Skeletal muscle tissue (tissue), 4 donors: ENCODE measurements around the gene WDR38. TPM values are rescaled to one million over a fixed set of nuclear protein-coding genes. Genes with fewer than 3 reads are reported as not detected.
A peak's percentile ranks its signal among the peaks of the same experiment; 100 is the strongest.

Source experiments
- H3K27ac ChIP-seq: one replicate; pipeline ENCODE4 v1.7.0; 2013; ENCODE audit warnings: mild to moderate bottlenecking, low read depth, low read length, inconsistent platforms
- H3K27me3 ChIP-seq, 3 donors: one replicate each; pipeline ENCODE4 v1.7.0; 2013; ENCODE audit warnings: low read length in 3 of 3; ENCODE audit not compliant: control insufficient read depth in 3 of 3, insufficient read depth in 3 of 3
- H3K36me3 ChIP-seq, 3 donors: one replicate each; pipeline ENCODE4 v1.7.0; 2013; ENCODE audit warnings: low read length in 3 of 3; ENCODE audit not compliant: control insufficient read depth in 3 of 3, insufficient read depth in 3 of 3
- H3K4me1 ChIP-seq, 3 donors: one replicate each; pipeline ENCODE4 v1.7.0; 2013; ENCODE audit warnings: low read length in 3 of 3, mild to moderate bottlenecking in 3 of 3; ENCODE audit not compliant: control insufficient read depth in 3 of 3, insufficient read depth in 3 of 3
- H3K4me3 ChIP-seq, 3 donors: one replicate each; pipeline ENCODE4 v1.7.0; 2013; ENCODE audit warnings: low read length in 3 of 3
- H3K9ac ChIP-seq, 3 donors: one replicate each; pipeline ENCODE4 v1.7.0; 2013; ENCODE audit warnings: low read length in 3 of 3, mild to moderate bottlenecking in 3 of 3, moderate library complexity in 2 of 3, low read depth in 1 of 3
- H3K9me3 ChIP-seq, 3 donors: one replicate each; pipeline ENCODE4 v1.7.0; 2013; ENCODE audit warnings: low read length in 3 of 3; ENCODE audit not compliant: control insufficient read depth in 3 of 3
- total RNA-seq: library from RNA; depleted of rRNA; stranded (reverse); fragments of >200 nt; gene quantifications from one replicate; pipeline ENCODE4 v1.2.3, GENCODE V29; 2014
- donor health status: Osteomylitis.

Gene WDR38
- total RNA-seq, 1 donor from 2014 or later = not detected

DNA sequence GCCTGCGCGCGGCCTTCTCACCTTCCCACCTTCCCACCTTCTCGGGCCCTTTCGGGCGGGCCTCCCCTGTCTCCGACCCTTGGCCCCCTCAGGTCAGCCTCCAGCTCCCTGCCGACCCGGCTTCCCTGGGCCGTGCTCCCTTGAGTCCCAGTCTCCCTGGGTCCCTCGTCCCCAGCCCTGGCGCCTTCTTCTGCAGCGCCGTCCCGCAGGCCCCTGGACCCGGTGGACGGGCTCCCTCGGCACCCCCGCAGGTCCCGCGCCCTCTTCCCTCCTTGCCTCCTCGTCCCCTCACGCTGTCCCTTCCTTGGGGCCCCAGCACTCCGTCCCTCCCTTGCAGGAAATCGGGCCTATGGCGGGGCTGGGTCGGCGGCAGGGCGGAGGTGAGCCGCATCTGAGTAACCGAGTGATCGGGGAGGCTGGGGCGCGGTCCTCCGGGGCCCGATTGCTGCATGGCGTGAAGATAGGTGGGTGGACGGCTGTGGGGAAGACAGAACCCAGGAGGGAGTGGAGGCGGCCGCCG is 16.3 kb downstream of the WDR38 start:
- H3K4me1 ChIP-seq = peaks cover 44 to 65% (median 50%) of the 10 kb centered on the region in 3 donors
- peaks cover 4 to 8% (median 7%) of the 10 kb centered on the region in 3 donors for H3K36me3 ChIP-seq
- H3K27ac ChIP-seq = peak overlapping the region; percentile 94
- H3K9me3 ChIP-seq = no peaks in the 10 kb centered on the region
- peak overlapping the region; percentile 87 to 99 (median 90) for H3K9ac ChIP-seq
- H3K4me3 ChIP-seq = peak overlapping the region; percentile 73 to 96 (median 92)
- H3K27me3 ChIP-seq = no peaks in the 10 kb centered on the region

DNA sequence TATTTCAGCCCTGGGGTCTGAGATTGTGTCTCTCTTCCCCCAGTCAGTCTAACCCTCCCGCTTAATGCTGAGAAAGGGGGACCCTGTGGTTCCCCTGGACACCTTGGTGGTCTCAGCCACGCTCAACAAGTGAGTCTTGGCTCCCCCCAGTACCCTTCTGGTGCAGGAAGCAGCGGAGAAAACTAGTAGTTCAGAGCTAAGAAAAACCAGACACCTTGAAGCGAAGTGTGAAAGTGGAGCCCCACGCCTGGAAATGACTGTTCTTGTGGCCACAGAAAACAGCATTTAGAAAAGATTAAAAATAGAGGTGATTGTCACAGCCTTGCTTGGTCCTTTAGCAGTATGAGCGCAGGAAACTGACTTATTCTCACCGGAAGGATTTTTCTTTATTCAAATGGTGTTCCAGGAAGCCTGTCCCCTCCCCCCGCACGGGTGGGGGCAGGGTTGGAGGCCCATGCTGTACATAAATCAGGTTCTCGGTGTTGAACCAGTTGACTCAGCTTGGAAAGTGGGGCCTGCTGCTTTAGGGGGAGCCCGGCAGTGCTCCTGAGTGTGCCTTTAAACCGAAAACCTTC is 16.8 kb downstream of the WDR38 start:
- peak overlapping the region; percentile 73 to 96 (median 92) for H3K4me3 ChIP-seq
- H3K9ac ChIP-seq = peak overlapping the region; percentile 87 to 99 (median 90)
- H3K27me3 ChIP-seq = no peaks in the 10 kb centered on the region
- no peaks in the 10 kb centered on the region for H3K9me3 ChIP-seq
- H3K36me3 ChIP-seq = peaks cover 8 to 12% (median 11%) of the 10 kb centered on the region in 3 donors
- peak overlapping the region; percentile 94 for H3K27ac ChIP-seq
- peaks cover 44 to 65% (median 50%) of the 10 kb centered on the region in 3 donors for H3K4me1 ChIP-seq

- no peaks in the 10 kb centered on the region for H3K9me3 ChIP-seq
- peak overlapping the region; percentile 73 to 96 (median 92) for H3K4me3 ChIP-seq
- peak overlapping the region; percentile 94 for H3K27ac ChIP-seq
- H3K36me3 ChIP-seq = peaks cover 14 to 19% (median 18%) of the 10 kb centered on the region in 3 donors
- peaks cover 44 to 65% (median 50%) of the 10 kb centered on the region in 3 donors for H3K4me1 ChIP-seq
- H3K27me3 ChIP-seq = no peaks in the 10 kb centered on the region
- peak overlapping the region; percentile 80 to 99 (median 90) for H3K9ac ChIP-seq
These were observed 17.5 kb downstream of the WDR38 start for GRCh38 chr9:124870723-124871122.

DNA sequence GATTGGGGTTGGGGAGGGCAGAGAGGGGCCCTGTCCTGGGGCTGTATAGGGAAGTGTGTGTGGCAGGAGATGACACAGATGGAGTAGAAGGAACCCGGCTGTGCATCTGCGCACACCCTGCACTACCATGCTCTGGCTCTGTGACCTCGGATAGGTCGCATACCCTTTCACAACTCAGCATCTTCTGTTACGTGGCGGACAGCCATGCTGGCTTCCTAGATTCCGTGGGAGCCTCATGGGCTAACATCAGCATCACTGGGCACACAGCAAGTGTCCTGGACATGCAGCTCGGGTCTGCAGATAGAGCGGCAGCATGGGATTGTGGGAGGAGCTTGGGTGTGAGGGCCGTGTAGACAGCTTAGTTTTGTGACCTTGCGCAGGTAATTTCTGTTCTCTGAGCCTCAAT is 17.9 kb downstream of the WDR38 start:
- Histone ChIP-seq H3K36me3 (peaks cover 17 to 22% (median 21%) of the 10 kb centered on the region in 3 donors), H3K27me3 (no peaks in the 10 kb centered on the region), H3K4me1 (peaks cover 44 to 65% (median 50%) of the 10 kb centered on the region in 3 donors), H3K9me3 (no peaks in the 10 kb centered on the region), H3K27ac (peak overlapping the region; percentile 94), H3K4me3 (peak overlapping the region in 1 of 3 donors; percentile 29), H3K9ac (peak overlapping the region; percentile 80 to 99 (median 90))

DNA sequence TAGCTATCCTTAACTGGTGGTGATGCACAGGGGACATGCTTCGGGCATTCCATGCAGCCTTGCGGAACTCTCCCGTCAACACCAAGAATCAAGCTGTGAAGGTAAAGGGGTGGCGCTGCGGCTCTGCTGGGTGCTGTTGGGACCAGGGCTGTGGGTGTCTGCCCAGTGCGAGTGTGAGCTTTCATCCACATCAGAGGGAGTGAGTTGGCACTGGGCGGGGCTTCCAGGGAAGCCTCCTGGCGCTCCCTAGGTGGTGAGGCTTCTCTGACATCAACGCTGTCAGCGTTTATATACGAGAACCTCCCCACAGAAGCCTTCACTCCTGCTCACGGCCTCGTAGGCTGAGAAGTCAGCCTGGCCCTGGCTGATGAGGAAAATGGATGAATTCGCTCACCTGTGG is 20.4 kb downstream of the WDR38 start:
- peaks cover 28 to 41% (median 38%) of the 10 kb centered on the region in 3 donors for H3K36me3 ChIP-seq
- peak overlapping the region in 1 of 3 donors; percentile 29 for H3K4me3 ChIP-seq
- no peaks in the 10 kb centered on the region for H3K9me3 ChIP-seq
- H3K4me1 ChIP-seq = peaks cover 37 to 49% (median 45%) of the 10 kb centered on the region in 3 donors
- no peak overlapping the region for H3K27ac ChIP-seq
- H3K9ac ChIP-seq = peak overlapping the region in 2 of 3 donors; percentile 43 to 60
- H3K27me3 ChIP-seq = no peaks in the 10 kb centered on the region

- peaks cover 43 to 59% (median 51%) of the 10 kb centered on the region in 3 donors for H3K36me3 ChIP-seq
- no peak overlapping the region for H3K27ac ChIP-seq
- no peaks in the 10 kb centered on the region for H3K27me3 ChIP-seq
- H3K9me3 ChIP-seq = no peaks in the 10 kb centered on the region
- H3K9ac ChIP-seq = peak overlapping the region in 2 of 3 donors; percentile 25 to 43
- H3K4me1 ChIP-seq = peaks cover 29 to 36% (median 35%) of the 10 kb centered on the region in 3 donors
- H3K4me3 ChIP-seq = no peak overlapping the region
These were observed 22.2 kb downstream of the WDR38 start for GRCh38 chr9:124875501-124875900.

DNA sequence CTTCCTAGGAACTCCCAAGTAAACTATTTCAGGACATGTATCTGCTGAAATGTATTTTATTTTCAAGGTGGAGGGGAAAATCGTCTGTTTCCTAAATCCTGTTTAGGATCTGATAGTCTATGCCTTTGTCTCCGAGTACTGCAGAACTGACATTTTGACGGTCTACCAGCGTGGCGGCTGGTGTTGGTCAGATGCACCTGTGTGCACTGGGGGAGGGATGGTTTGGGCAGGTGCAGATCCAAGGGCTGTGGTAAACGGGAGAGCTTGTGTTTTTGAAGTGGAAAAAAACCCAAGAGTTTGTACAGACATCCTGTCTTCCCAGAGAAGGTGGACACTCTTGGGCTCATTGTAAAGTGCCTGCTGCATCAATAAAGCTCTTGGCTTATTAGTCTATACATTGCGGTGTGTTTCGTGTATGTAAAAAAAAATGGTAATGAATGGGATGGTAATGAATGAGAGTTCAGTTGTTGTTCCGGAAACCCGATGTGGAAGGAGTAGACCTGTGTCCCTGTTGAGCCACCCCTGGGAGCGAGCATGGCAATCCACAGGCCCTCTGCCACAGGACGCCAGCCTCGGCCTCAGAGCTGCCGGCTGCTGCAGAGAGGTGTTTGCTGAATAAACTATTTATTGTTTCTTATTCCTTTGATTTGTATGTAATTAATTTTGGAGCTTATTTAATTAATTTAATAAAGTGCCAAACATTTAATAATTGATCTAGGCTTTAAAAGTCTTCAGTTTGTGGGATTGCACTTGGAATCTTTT is 23.9 kb downstream of the WDR38 start:
- H3K4me3 ChIP-seq = no peak overlapping the region
- H3K27me3 ChIP-seq = no peaks in the 10 kb centered on the region
- H3K4me1 ChIP-seq = peaks cover 13 to 19% (median 18%) of the 10 kb centered on the region in 3 donors
- no peaks in the 10 kb centered on the region for H3K9me3 ChIP-seq
- no peak overlapping the region for H3K27ac ChIP-seq
- H3K9ac ChIP-seq = no peak overlapping the region
- H3K36me3 ChIP-seq = peaks cover 58 to 73% (median 68%) of the 10 kb centered on the region in 3 donors

DNA sequence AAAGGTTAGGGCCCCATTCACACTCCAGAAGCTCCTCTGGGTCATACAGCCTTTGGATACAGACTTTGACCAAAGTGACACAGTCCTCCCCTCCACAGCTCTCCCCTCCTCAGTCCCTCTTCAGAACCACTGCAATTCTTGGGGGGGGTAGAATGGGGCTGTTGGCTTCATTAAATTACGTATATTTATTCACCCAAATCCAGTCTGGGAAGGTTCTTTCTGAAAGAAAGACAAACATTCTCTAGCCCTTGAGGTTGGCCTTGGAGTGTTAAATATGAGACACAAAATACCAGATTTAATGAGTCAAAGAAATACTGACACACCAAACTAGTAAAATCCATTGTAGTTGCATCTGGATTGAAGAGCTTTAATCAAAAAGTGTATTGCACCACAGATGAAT is 24.8 kb downstream of the WDR38 start:
- Histone ChIP-seq H3K27ac (no peak overlapping the region), H3K9me3 (no peaks in the 10 kb centered on the region), H3K4me1 (peaks cover 6 to 11% (median 9%) of the 10 kb centered on the region in 3 donors), H3K27me3 (no peaks in the 10 kb centered on the region), H3K36me3 (peaks cover 63 to 78% (median 69%) of the 10 kb centered on the region in 3 donors), H3K4me3 (no peak overlapping the region), H3K9ac (no peak overlapping the region)

- H3K9ac ChIP-seq = no peak overlapping the region
- H3K4me3 ChIP-seq = no peak overlapping the region
- H3K27me3 ChIP-seq = no peaks in the 10 kb centered on the region
- H3K9me3 ChIP-seq = no peaks in the 10 kb centered on the region
- peaks cover 61 to 75% (median 69%) of the 10 kb centered on the region in 3 donors for H3K36me3 ChIP-seq
- H3K4me1 ChIP-seq = peaks cover 1 to 6% (median 4%) of the 10 kb centered on the region in 3 donors
- H3K27ac ChIP-seq = no peak overlapping the region
These were observed 25.3 kb downstream of the WDR38 start for GRCh38 chr9:124878518-124878917.

DNA sequence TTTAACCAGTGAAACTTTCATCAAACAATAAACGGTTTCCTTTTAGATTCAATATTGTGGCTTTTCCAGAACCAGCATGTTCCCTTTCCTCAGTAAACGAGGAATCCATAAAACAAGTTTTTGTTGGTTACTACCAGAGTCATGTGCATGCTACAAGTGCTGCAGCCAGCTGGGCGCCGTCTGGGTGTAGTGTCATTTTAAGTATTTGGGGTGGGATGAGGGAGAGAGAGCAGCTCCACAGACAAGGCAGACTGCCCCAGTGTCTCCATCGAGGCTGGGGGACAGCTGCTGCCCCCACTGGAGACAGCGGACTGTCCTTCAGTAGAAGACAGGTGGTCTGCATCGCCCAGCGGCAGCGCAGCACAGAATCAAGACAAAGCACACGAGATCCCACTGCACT is 26.0 kb downstream of the WDR38 start:
- Histone ChIP-seq H3K9ac (no peak overlapping the region), H3K4me1 (no peaks in the 10 kb centered on the region), H3K36me3 (peaks cover 59 to 72% (median 63%) of the 10 kb centered on the region in 3 donors), H3K27ac (no peak overlapping the region), H3K9me3 (no peaks in the 10 kb centered on the region), H3K4me3 (no peak overlapping the region), H3K27me3 (no peaks in the 10 kb centered on the region)
